ENCODE results near the gene KIRREL3.

The KIRREL3 gene

GRCh38 chr11:126830216-126830806 is 170.3 kb downstream of the KIRREL3 start:
- DNase-seq (ENCODE audit: low spot score): no peak

- DNase-seq (ENCODE audit: low spot score): no peak
Measured at GRCh38 chr11:126829716-126830115, 170.9 kb downstream of the KIRREL3 start.

GRCh38 chr11:126824035-126824607 is 176.4 kb downstream of the KIRREL3 start:
- no peak for DNase-seq (ENCODE audit: low spot score)

- no peak for DNase-seq (ENCODE audit: low spot score)
Measured at GRCh38 chr11:126823274-126823673, 177.3 kb downstream of the KIRREL3 start.

- no peak for DNase-seq (ENCODE audit: low spot score)
Measured at GRCh38 chr11:126821827-126822226, 178.7 kb downstream of the KIRREL3 start.

- DNase-seq (ENCODE audit: low spot score): no peak
Measured at GRCh38 chr11:126819194-126819593, 181.4 kb downstream of the KIRREL3 start.

DNA sequence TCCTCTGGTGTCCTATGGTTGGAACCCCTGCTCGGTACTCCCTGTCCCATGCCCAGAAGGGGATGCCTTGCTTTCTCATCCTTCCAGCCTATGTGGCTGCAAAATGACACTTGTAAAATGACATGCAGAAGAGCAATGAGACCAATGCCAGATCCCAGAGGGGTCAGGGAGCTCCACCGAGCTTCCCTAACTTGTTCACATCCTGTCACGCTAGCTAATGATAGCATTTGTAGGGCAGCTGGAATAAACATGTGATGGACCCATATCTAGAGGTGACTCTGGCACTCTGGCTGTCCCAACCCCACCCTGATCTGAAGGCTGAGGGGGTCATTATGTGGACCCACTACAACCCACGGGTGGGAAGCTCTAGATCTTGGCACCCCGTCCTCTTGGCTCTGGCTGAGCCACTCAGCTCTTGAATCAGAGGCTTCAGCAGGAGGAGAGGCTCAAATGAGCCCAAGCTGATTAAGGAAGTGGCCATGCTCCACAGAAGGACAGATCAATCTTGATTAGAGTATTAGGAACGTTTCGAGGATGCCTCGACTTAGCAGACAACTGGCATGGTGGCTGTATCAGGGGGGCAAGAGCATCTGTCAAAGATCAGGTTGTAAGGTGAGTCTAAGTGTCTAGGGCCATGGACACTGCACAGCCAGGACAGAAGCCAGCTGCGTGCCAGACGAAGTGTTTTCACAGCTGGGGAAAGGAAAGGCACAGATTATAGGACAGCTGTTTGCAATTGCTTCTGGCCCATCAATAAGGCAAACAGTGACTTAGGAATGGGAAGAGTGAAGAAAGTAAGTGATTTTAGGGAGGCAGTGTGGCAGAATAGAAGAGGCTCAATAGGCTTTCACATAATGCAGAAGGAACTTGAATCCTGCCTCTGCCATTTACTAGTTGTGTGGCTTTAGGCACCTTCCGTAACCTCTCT is 182.8 kb downstream of the KIRREL3 start:
- DNase-seq (ENCODE audit: low spot score): peak; percentile 37

DNA sequence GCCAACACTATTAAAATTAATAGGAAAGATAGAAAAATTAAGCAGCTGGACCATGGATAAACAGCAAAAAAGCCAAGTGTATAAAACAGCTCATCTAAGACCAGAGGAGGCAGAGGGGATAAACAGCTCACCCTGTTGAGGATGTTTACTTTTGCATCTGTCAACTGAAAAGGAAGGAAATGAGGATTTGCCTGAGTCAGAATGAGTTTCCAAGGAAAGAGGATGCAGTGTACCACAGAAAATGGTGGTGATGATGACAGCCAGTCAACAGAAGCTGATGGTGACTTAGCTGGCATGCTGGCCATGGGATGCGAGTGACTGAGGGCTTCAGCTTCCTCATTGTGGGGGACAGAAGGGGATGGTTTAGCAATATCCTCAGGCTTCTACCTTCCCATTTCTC is 183.5 kb downstream of the KIRREL3 start:
- peak; percentile 32 for DNase-seq (ENCODE audit: low spot score)

DNA sequence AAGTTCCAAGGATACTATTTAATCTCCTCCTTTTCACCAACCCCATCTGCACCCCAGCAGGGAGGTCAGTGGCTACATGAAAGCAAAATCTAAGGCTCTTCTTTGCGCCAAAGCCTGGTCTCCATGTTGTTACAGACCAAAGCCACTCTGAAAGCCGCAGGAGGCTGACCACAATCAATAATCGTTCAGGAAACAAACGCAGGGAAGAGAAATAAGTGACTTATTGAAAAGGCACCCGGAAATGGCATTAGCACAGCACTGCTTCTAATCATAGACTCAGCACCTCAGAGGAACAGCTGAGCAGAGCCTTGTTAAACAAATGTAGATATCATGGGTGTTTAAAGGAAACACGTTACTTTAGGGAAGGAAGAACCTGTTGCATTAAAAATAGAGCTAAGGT is 183.9 kb downstream of the KIRREL3 start:
- DNase-seq (ENCODE audit: low spot score): peak; percentile 31

DNA sequence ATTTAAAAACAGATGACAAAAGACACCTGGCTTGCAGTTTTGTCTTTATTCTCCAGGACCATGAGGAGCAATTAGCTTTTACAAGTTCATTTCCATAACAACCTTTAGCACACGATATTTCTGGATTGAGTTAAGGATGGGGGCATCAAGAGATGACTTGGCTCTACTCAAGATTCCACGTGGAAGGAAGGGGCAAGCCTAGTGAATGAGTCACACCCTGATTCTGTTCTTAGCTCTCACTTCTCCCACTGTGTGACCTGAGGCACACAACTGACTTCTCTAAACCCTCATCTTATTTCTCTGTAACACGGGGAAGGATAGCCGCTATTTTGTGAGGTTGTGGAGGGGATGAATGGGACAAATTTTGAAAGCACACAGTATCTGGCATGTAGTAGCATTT is 185.5 kb downstream of the KIRREL3 start:
- DNase-seq (ENCODE audit: low spot score): peak; percentile 57

DNA sequence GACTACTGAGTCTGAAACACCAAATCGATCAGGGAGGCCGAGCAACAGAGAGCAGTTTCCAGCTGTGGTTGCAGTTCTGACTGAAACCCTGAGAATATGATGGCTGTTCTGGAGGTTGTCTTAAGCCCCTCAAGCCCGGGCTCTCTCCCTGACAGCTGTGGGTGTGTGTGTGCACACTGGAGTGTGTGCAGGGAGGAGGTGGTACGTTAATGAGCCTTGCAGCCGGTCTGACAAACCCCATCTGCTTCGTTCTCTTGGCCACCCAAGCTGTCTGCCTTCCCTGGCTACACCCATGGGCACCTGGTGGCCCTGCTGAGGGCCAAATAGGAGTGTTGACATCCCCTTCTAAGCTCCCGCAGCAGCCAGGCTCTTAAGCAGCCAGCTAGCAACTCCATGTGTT is 189.8 kb downstream of the KIRREL3 start:
- no peak for DNase-seq (ENCODE audit: low spot score)

- no peak for DNase-seq (ENCODE audit: low spot score)
Measured at GRCh38 chr11:126809514-126810289, 190.9 kb downstream of the KIRREL3 start.

DNA sequence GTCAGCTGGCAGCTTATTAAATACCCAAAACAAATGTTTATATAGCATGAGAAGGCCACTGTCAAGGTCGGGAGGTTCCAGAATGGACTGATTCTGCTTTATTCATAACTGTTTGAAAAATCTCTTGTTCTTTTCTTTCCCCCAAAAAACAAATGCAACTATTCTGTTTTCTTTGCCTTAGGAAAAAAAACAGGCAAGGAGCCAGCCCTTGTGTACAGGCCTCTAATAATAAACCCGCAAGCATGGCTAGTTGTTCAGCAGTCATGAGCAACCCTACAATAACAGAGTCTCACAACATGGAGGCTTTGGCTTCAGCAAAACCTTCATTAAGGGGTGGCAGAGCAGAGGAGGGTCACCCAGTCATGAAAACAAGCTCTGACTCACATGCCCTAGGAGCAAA is 191.7 kb downstream of the KIRREL3 start:
- no peak for DNase-seq (ENCODE audit: low spot score)

DNA sequence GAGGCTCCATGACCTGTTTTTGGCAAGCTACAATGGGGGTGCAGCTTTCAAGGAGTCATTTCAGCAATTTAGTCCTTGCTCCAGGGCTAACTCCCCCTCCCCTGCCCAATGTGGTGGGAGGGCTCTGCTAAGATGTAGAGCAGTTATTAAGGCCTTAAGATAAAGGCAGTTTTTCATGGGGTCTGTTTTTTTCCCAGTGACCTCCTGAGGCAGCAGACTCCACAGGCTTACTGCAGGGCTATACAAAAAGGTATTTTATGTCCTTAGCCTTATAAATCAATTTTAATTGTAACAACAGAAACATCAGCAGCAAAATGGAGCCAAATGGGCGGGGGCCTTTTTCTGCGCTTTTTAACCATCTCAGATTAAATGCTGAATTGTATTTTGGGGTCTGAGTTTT is 192.3 kb downstream of the KIRREL3 start:
- no peak for DNase-seq (ENCODE audit: low spot score)

- no peak for DNase-seq (ENCODE audit: low spot score)
Measured at GRCh38 chr11:126805870-126806269, 194.7 kb downstream of the KIRREL3 start.

DNA sequence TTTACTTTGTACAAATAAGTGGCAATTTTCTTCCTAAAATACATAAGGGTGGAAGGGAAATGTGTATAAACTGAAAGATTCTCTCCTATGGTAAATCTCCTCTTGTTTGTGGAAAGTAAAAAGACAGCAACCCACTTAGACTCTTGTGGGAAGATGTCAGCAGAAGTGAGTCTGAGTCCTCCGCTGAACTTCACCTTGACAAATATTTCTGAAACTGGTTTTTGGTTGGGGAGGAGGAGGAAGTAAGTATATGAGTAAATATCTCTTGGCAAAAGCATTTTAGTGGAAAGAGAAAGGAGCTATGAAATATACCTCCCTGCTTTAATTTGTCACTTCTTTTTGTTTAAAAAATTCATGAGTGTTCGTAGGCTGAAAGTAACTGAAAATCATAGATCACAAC is 196.2 kb downstream of the KIRREL3 start:
- DNase-seq (ENCODE audit: low spot score): no peak

DNA sequence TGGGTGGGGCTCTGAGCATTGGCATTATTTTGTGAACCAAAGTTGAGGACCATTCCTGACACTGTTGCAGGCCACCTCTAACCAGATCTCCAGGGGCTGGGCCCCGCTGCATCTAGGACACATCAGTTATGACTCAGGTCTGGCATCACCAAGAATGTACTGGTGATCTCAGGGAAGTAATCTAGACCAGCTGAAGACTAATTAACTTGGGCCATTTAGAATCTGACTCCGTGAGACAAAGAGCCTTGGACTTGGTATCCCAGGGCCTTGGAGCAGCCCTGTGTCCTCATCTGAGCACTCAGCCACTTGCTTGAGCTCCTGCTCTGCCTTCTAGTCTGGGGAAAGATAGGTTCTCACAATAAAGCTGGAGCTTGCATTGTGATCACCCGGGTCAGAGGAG is 200.6 kb downstream of the KIRREL3 start:
- peak; percentile 78 for DNase-seq (ENCODE audit: low spot score)

- no peak for DNase-seq (ENCODE audit: low spot score)
Measured at GRCh38 chr11:126797457-126798169, 203.0 kb downstream of the KIRREL3 start.

- DNase-seq (ENCODE audit: low spot score): no peak
Measured at GRCh38 chr11:126793596-126793995, 207.0 kb downstream of the KIRREL3 start.

- no peak for DNase-seq (ENCODE audit: low spot score)
Measured at GRCh38 chr11:126791991-126792390, 208.6 kb downstream of the KIRREL3 start.

GRCh38 chr11:126791446-126791845 is 209.1 kb downstream of the KIRREL3 start:
- no peak for DNase-seq (ENCODE audit: low spot score)

Data from GM03348 (cell line).